Measurements from ENCODE around the gene SLC28A2. TPM values are rescaled to one million over a fixed set of nuclear protein-coding genes. Genes with fewer than 3 reads are reported as not detected.

The SLC28A2 gene
- total RNA-seq, 3 donors from 2014 or later = 1.2 to 3.5 (median 2.6) TPM

DNA sequence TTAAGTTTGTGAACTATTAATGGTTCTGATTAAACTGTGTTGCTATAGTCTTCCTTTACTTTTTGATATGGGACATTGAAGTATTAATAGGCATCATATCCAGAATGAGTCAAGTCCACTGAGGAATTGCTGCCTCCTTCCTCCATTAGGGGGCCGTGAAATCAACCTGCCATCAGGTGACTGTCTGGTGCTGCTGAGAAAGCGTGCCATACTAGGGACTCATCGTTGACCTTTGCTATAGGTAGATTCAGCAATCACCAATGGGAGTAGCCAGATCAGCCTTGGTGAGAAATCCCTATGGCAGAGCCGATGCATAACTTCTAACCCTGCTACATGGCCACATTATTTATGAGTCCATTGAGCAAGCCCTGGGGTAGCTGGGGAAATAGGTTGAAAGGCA is 30.1 kb upstream of the SLC28A2 start:
- TF ChIP-seq, protein P1, sequence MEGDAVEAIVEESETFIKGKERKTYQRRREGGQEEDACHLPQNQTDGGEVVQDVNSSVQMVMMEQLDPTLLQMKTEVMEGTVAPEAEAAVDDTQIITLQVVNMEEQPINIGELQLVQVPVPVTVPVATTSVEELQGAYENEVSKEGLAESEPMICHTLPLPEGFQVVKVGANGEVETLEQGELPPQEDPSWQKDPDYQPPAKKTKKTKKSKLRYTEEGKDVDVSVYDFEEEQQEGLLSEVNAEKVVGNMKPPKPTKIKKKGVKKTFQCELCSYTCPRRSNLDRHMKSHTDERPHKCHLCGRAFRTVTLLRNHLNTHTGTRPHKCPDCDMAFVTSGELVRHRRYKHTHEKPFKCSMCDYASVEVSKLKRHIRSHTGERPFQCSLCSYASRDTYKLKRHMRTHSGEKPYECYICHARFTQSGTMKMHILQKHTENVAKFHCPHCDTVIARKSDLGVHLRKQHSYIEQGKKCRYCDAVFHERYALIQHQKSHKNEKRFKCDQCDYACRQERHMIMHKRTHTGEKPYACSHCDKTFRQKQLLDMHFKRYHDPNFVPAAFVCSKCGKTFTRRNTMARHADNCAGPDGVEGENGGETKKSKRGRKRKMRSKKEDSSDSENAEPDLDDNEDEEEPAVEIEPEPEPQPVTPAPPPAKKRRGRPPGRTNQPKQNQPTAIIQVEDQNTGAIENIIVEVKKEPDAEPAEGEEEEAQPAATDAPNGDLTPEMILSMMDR (IDR thresholded peaks at IDR 0.05) = no peak
- ATAC-seq (no peak), DNase-seq (no peak)
- H3K4me1 ChIP-seq (ENCODE audit: low read depth) = no peaks in the 10 kb centered on the region
- no peak overlapping the region for H3K4me3 ChIP-seq
- intact Hi-C loops (cut with DNase I, micrococcal nuclease) = no loop called here
- H3K9me3 ChIP-seq = no peaks in the 10 kb centered on the region
- H3K36me3 ChIP-seq (ENCODE audit: low read depth) = no peaks in the 10 kb centered on the region

DNA sequence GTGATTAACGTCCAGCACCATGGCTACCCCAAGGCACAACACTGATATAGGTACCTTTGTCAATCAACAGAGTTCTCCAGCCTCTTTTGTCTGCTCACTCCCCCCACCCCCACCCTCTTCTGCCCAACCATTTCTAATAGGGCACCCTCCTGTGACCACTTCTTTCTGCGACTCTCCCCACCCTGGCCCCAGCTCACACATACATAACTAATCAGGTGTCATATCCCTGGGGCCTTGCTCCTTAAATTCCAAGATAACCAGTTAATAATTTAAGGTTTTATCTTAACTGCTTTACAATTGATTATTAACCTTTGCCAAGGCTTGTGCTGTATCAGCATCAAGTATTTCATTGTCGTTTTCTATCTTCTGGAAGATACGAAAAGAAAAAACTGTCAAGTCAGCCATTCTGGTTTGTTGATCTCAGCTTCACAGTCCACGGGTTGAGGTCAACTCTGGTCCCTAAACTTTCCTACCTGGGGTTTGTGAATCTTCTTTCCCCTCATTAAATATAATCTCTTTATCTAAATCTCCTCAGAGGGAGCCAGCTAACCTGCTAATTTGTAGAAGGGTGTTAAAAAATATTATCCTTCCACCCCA is 27.3 kb upstream of the SLC28A2 start:
- intact Hi-C loops (cut with DNase I, micrococcal nuclease) = no loop called here
- Histone ChIP-seq H3K4me1 (ENCODE audit: low read depth) (no peaks in the 10 kb centered on the region), H3K9me3 (no peaks in the 10 kb centered on the region), H3K36me3 (ENCODE audit: low read depth) (no peaks in the 10 kb centered on the region), H3K4me3 (no peak overlapping the region)
- DNase-seq = no peak
- ATAC-seq = no peak
- TF ChIP-seq, protein P1 (IDR thresholded peaks at IDR 0.05) = no peak

DNA sequence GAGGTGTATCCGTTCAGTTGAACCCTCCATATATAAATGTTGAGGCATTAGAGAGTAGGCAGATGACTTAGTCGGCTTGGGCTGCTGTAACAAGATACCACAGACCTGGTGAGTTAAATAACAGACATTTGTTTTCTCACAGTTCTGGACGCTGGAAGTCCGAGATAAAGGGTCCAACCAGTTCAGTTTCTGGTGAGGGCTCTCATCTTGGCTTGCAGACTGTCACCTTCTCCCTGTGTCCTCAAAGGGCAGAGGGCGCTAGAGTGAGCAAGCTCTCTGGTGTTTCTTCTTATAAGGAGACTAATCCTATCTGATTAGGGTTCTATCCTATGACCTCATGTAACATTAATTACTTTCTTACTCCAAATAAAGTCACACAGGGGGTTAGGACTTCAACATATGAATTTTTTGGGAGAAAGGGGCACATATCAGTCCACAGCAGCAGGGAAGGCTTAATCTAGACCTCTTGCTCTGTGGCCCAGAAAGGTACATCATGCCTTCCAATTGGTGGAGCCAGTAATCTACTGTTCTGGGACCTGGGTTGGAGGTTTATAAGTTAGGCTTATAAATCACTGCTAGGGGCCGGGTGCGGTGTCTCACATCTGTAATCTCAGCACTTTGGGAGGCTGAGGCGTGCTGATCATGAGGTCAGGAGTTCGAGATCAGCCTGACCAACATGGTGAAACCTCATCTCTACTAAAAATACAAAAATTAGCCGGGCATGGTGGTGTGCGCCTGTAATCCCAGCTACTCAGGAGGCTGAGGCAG is 26.3 kb upstream of the SLC28A2 start:
- no peaks in the 10 kb centered on the region for H3K4me1 ChIP-seq (ENCODE audit: low read depth)
- no peaks in the 10 kb centered on the region for H3K36me3 ChIP-seq (ENCODE audit: low read depth)
- no peaks in the 10 kb centered on the region for H3K9me3 ChIP-seq
- intact Hi-C loops (cut with DNase I, micrococcal nuclease) = no loop called here
- DNase-seq (no peak), ATAC-seq (peak; percentile 28)
- no peak overlapping the region for H3K4me3 ChIP-seq
- TF ChIP-seq, protein P1 (IDR thresholded peaks at IDR 0.05) = no peak

DNA sequence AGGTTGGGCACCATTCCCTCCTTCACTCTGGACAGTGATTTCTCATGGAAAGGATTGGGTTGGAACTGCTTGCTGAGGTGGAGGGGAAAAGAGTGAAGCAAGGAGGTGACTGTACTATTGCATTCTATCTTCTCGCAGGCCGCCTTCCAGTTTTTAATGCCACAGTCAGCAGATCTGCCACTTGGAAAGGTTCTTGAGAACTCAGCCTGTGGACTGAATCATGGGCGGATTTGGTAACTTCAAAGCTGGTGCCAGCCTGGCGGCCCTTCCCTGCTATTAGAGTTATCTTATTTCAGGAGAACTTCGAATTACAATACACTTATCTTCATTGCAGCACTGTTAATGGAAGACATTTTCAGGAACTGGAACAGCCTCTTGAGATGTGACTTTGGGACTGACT is 23.1 kb upstream of the SLC28A2 start:
- Histone ChIP-seq H3K36me3 (ENCODE audit: low read depth) (no peaks in the 10 kb centered on the region), H3K4me3 (no peak overlapping the region), H3K9me3 (peaks cover 11% of the 10 kb centered on the region), H3K4me1 (ENCODE audit: low read depth) (no peaks in the 10 kb centered on the region)
- DNase-seq (no peak), ATAC-seq (no peak)
- TF ChIP-seq, protein P1 (IDR thresholded peaks at IDR 0.05) = no peak
- intact Hi-C loops (cut with DNase I, micrococcal nuclease) = no loop called here

DNA sequence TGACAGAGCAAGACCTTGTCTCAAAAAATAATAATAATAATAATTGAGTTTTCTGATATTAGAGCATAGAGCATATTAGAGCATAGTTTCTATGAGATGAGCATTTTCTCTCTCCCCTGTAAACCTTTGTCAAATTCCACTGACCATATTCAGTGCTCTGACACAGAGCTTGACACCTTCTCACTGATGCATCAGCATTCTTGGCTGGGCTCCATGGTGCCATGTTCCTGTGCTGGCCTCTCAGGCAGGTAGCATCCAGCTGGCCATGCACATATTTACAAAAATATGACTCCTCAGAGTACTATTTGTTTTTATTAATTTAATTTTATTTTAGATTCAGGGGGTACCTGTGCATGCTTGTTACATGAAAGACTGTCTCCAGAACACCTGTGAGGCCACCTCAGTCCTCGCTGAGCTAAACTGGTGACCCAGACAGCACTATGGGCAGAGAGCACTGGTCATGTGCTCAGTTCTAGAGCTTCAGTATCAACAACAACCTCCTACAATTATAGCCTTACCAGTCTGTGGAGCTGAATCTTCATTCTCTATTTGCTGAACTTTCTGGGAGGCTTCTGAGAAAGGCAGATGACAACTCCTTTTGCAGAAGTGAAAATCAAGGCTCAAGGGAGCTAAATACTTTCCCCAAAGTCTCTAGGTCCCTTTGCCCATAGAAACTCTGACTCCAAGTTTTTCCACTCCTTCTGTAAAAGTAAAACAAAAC is 21.6 kb upstream of the SLC28A2 start:
- H3K4me1 ChIP-seq (ENCODE audit: low read depth) = no peaks in the 10 kb centered on the region
- TF ChIP-seq, protein P1 (IDR thresholded peaks at IDR 0.05) = no peak
- no peaks in the 10 kb centered on the region for H3K36me3 ChIP-seq (ENCODE audit: low read depth)
- peaks cover 25% of the 10 kb centered on the region for H3K9me3 ChIP-seq
- H3K4me3 ChIP-seq = no peak overlapping the region
- intact Hi-C loops (cut with DNase I, micrococcal nuclease) = no loop called here
- no peak for DNase-seq
- ATAC-seq = no peak

Data from mucosa of descending colon (tissue), 3 donors.